HEK293 (cell line): ENCODE measurements around the gene LCN1.

Experiments
- CTCF ChIA-PET: fragments of 350-600 bp; formaldehyde crosslinking; extraction: SDS; loops from one replicate; lab custom pipeline; 2021; ENCODE audit warnings: antibody characterized with exemption; lab: Yijun Ruan, JAX
- POLR2A ChIA-PET: fragments of 300-600 bp; formaldehyde crosslinking; extraction: SDS; loops from one replicate; lab custom pipeline; 2020; ENCODE audit warnings: antibody characterized with exemption, inconsistent platforms; lab: Yijun Ruan, JAX
- H3K27ac ChIP-seq: fragments of 200-500 bp; sonication (Bioruptor generic); 2 replicates; pipeline ENCODE4 v1.5.1; 2014; ENCODE audit warnings: low read depth, low read length, control low read depth, inconsistent platforms; ENCODE audit errors: extremely low read depth
- H3K36me3 ChIP-seq, 2 experiments: fragments of 200-500 bp in 1 of 2; sonication (Bioruptor generic) in 1 of 2; 1 replicate in 1 of 2; 2 replicates in 1 of 2; pipeline ENCODE4 v1.5.1; 2014 to 2017; ENCODE audit warnings: inconsistent platforms in 2 of 2, low read length in 2 of 2; ENCODE audit not compliant: control insufficient read depth in 2 of 2, insufficient read depth in 1 of 2
- H3K4me1 ChIP-seq: fragments of 200-500 bp; sonication (Bioruptor generic); 2 replicates; pipeline ENCODE4 v1.5.1; 2014; ENCODE audit warnings: mild to moderate bottlenecking, low read length, inconsistent platforms; ENCODE audit not compliant: control insufficient read depth, insufficient read depth
- H3K4me3 ChIP-seq: 2 replicates; pipeline ENCODE4 v1.5.1; 2011; ENCODE audit warnings: low read depth, mild to moderate bottlenecking, control low read depth, low read length, moderate library complexity
- H3K9me3 ChIP-seq: fragments of 200-500 bp; sonication (Bioruptor generic); 2 replicates; pipeline ENCODE4 v1.5.1; 2014; ENCODE audit warnings: low read depth, low read length, inconsistent platforms; ENCODE audit not compliant: control insufficient read depth, insufficient read depth
- AEBP2 ChIP-seq: fragments of 450-650 bp; formaldehyde crosslinking; IDR thresholded peaks from 2 replicates; pipeline ENCODE4 v1.5.1; 2016; ENCODE audit warnings: missing biosample characterization, missing genetic modification characterization, borderline replicate concordance
- IKZF3 ChIP-seq: fragments of 450-650 bp; IDR thresholded peaks from 2 replicates; pipeline ENCODE4 v1.5.0; 2018; ENCODE audit warnings: missing biosample characterization, mild to moderate bottlenecking, missing genetic modification characterization, moderate library complexity
- KLF8 ChIP-seq: fragments of 450-650 bp; formaldehyde crosslinking; IDR thresholded peaks from 2 replicates; pipeline ENCODE4 v1.5.1; 2016; ENCODE audit warnings: missing biosample characterization, missing genetic modification characterization
- YY1 ChIP-seq: fragments of 450-650 bp; formaldehyde crosslinking; IDR thresholded peaks from 2 replicates; pipeline ENCODE4 v1.5.1; 2018; ENCODE audit warnings: missing biosample characterization, missing genetic modification characterization
- ZBTB26 ChIP-seq: fragments of 450-650 bp; formaldehyde crosslinking; optimal IDR thresholded peaks from 2 replicates; pipeline ENCODE3; 2016; ENCODE audit warnings: missing biosample characterization, mild to moderate bottlenecking, missing genetic modification characterization
- ZBTB48 ChIP-seq: fragments of 450-650 bp; formaldehyde crosslinking; IDR thresholded peaks from 2 replicates; pipeline ENCODE4 v1.5.1; 2016; ENCODE audit warnings: missing biosample characterization, missing genetic modification characterization
- ZFP3 ChIP-seq: fragments of 450-650 bp; formaldehyde crosslinking; IDR thresholded peaks from 2 replicates; pipeline ENCODE4 v1.5.1; 2016; ENCODE audit warnings: low read depth, missing biosample characterization, missing genetic modification characterization
- ZFP37 ChIP-seq: fragments of 450-650 bp; formaldehyde crosslinking; IDR thresholded peaks from 2 replicates; pipeline ENCODE4 v1.5.1; 2016; ENCODE audit warnings: missing biosample characterization, missing genetic modification characterization
- ZNF112 ChIP-seq: fragments of 450-650 bp; formaldehyde crosslinking; IDR thresholded peaks from 2 replicates; pipeline ENCODE4 v1.5.0; 2017; ENCODE audit warnings: missing biosample characterization, missing genetic modification characterization
- ZNF175 ChIP-seq: fragments of 450-650 bp; formaldehyde crosslinking; IDR thresholded peaks from 2 replicates; pipeline ENCODE4 v1.5.1; 2016; ENCODE audit warnings: missing biosample characterization, missing genetic modification characterization
- ZNF211 ChIP-seq: fragments of 450-650 bp; formaldehyde crosslinking; IDR thresholded peaks from 2 replicates; pipeline ENCODE4 v1.5.1; 2016; ENCODE audit warnings: low read depth, missing biosample characterization, missing genetic modification characterization
- ZNF214 ChIP-seq: fragments of 450-650 bp; formaldehyde crosslinking; IDR thresholded peaks from 2 replicates; pipeline ENCODE4 v1.5.1; 2017; ENCODE audit warnings: missing biosample characterization, mild to moderate bottlenecking, missing genetic modification characterization, borderline replicate concordance
- ZNF221 ChIP-seq: fragments of 450-650 bp; formaldehyde crosslinking; IDR thresholded peaks from 2 replicates; pipeline ENCODE4 v1.5.1; 2017; ENCODE audit warnings: missing biosample characterization, missing genetic modification characterization, borderline replicate concordance
- ZNF26 ChIP-seq: fragments of 450-650 bp; formaldehyde crosslinking; IDR thresholded peaks from 2 replicates; pipeline ENCODE4 v1.5.1; 2016; ENCODE audit warnings: missing biosample characterization, missing genetic modification characterization
- ZNF311 ChIP-seq: fragments of 450-650 bp; formaldehyde crosslinking; IDR thresholded peaks from 2 replicates; pipeline ENCODE4 v1.5.1; 2017; ENCODE audit warnings: missing biosample characterization, missing genetic modification characterization, borderline replicate concordance
- ZNF37A ChIP-seq: fragments of 450-650 bp; IDR thresholded peaks from 2 replicates; pipeline ENCODE4 v1.5.1; 2018; ENCODE audit warnings: missing biosample characterization, missing genetic modification characterization
- ZNF48 ChIP-seq: fragments of 450-650 bp; formaldehyde crosslinking; IDR thresholded peaks from 2 replicates; pipeline ENCODE4 v1.5.1; 2016; ENCODE audit warnings: missing biosample characterization, missing genetic modification characterization
- ZNF529 ChIP-seq: fragments of 450-650 bp; formaldehyde crosslinking; IDR thresholded peaks from 2 replicates; pipeline ENCODE4 v1.5.1; 2017; ENCODE audit warnings: missing genetic modification characterization, missing biosample characterization; ENCODE audit not compliant: insufficient replicate concordance
- ZNF530 ChIP-seq: fragments of 450-650 bp; formaldehyde crosslinking; IDR thresholded peaks from 2 replicates; pipeline ENCODE4 v1.5.1; 2016; ENCODE audit warnings: low read depth, missing biosample characterization, missing genetic modification characterization
- ZNF544 ChIP-seq: fragments of 450-650 bp; formaldehyde crosslinking; IDR thresholded peaks from 2 replicates; pipeline ENCODE4 v1.5.0; 2017; ENCODE audit warnings: missing biosample characterization, missing genetic modification characterization
- ZNF571 ChIP-seq: fragments of 450-650 bp; formaldehyde crosslinking; IDR thresholded peaks from 2 replicates; pipeline ENCODE4 v1.5.0; 2017; ENCODE audit warnings: missing biosample characterization, missing genetic modification characterization
- ZNF76 ChIP-seq: fragments of 450-650 bp; formaldehyde crosslinking; IDR thresholded peaks from 2 replicates; pipeline ENCODE4; 2016; ENCODE audit warnings: low read depth, missing biosample characterization, missing genetic modification characterization, borderline replicate concordance
- ZNF837 ChIP-seq: fragments of 450-650 bp; formaldehyde crosslinking; IDR thresholded peaks from 2 replicates; pipeline ENCODE4 v1.5.1; 2016; ENCODE audit warnings: missing biosample characterization, missing genetic modification characterization
- TF ChIP-seq, protein P1 (sequence below): fragments of 450-650 bp; formaldehyde crosslinking; IDR thresholded peaks from 2 replicates; pipeline ENCODE4 v1.5.1; 2016; ENCODE audit warnings: missing biosample characterization, missing genetic modification characterization

LCN1 gene

DNA sequence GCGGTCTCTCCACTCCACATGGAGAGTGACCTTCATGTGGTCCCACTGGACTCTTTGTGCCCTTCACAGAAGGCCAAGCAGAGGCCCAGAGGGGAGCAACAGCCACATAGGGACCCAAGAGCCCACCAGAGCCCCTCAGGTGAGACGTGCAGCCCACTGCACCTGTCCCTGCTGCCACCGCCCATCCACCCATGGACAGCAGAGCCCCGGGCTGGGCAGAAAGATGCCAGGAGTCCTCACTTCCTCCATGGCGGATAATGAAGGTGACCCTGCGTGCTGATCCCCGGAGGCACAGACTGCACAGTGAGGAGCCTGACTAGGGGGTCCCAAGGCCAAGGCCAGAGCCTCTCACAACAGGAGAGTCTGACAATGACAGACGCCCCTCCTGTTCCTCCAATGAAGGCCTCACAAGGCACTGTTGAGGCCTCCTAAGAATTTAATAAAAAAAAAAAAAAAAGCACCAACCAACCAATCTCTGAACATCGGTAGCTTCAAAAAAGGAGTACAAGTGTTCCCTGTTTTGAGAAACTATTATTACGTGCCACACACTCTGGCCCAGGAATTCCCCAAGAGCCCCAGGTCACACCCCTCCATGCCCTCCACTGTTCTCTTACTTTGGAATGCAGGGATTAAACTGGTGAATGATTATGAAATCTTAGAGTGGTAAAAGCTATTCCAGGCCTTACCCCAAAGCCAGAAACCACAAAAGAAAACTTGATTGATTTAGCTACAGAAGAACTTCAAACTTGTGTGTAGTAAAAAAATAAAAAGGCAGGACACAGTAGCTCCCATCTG lies 44.5 kb upstream of the LCN1 start:
- Histone ChIP-seq H3K4me1 (no peaks in the 10 kb centered on the region), H3K36me3 (peaks cover 0 to 3% of the 10 kb centered on the region in 2 experiments; a peak in 1 of 3 replicates)
- POLR2A ChIA-PET: no interaction called here

DNA sequence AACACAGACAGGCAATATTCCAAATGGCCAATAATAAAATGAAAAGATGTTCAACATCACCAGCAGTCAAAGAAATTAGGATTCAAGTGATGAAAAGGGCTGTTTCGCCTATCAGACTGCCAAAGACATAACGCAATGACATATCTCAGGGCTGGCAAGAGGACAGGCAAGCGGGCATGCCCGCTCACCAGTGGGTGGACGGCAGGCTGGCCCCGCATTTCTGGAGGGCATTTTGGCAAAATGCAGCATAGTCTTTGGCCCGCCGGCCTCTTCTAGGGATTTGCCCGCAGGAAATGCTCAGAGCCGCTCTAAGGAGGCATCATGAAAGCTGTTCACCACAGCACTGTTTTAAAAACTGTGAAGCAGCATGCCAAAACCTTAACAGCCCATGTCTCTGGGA lies 43.0 kb upstream of the LCN1 start:
- no peak for TF ChIP-seq ZNF26
- Histone ChIP-seq H3K9me3 (no peaks in the 10 kb centered on the region), H3K4me3 (no peak overlapping the region), H3K27ac (no peak overlapping the region), H3K4me1 (no peaks in the 10 kb centered on the region), H3K36me3 (peaks cover 0 to 10% of the 10 kb centered on the region in 2 experiments; a peak in 2 of 3 replicates)
- CTCF ChIA-PET: interaction anchor here (0.6 to 1.3 kb wide), 5 partner anchors 26 to 142 kb away, joined by 3 to 5 read pairs (median 3); no protein-coding TSS in a partner anchor
- POLR2A ChIA-PET: no interaction called here

More for the DNA sequence above, 44.5 kb upstream of the LCN1 start:
- CTCF ChIA-PET: interaction anchor here (0.6 to 1.9 kb wide), 5 partner anchors 14 to 65 kb away, joined by 3 to 6 read pairs (median 4); no protein-coding TSS in a partner anchor
- TF ChIP-seq ZNF311: no peak
- no peak for TF ChIP-seq ZNF175 (tag by site-specific recombination)
- TF ChIP-seq ZFP37: no peak
- TF ChIP-seq ZFP3 (tag by site-specific recombination): no peak
- no peak for TF ChIP-seq ZNF112
- TF ChIP-seq ZNF214 (tag by site-specific recombination): no peak
- TF ChIP-seq ZNF37A (tag by site-specific recombination): no peak
- TF ChIP-seq ZNF48: no peak
- H3K4me3 ChIP-seq: no peak overlapping the region
- H3K9me3 ChIP-seq: no peaks in the 10 kb centered on the region
- H3K27ac ChIP-seq: no peak overlapping the region

GRCh38 chr9:135478829-135479468 lies 42.3 kb upstream of the LCN1 start:
- CTCF ChIA-PET: interaction anchor here (0.7 to 1.3 kb wide), 2 partner anchors 25 to 37 kb away, joined by 3 to 5 read pairs; no protein-coding TSS in a partner anchor
- H3K36me3 ChIP-seq: peaks cover 4 to 18% of the 10 kb centered on the region in 2 experiments; a peak in 2 of 3 replicates
- H3K4me1 ChIP-seq: no peaks in the 10 kb centered on the region
- no peaks in the 10 kb centered on the region for H3K9me3 ChIP-seq
- peak overlapping the region; percentile 92 for H3K4me3 ChIP-seq
- POLR2A ChIA-PET: no interaction called here
- peak overlapping the region; percentile 52; the same call in 1 of the 2 replicates for H3K27ac ChIP-seq
- no peak for TF ChIP-seq ZNF211
- no peak for TF ChIP-seq AEBP2 (tag by site-specific recombination)
- no peak for TF ChIP-seq IKZF3 (tag by site-specific recombination)
- TF ChIP-seq ZBTB26 (tag by site-specific recombination): peak; percentile 47
- TF ChIP-seq KLF8: 0 out of 2 replicates have a peak, but pooled peaks have one; percentile 40
- peak; percentile 24; the same call in 1 of the 2 replicates for TF ChIP-seq ZBTB48 (tag by site-specific recombination)
- TF ChIP-seq, protein P1, sequence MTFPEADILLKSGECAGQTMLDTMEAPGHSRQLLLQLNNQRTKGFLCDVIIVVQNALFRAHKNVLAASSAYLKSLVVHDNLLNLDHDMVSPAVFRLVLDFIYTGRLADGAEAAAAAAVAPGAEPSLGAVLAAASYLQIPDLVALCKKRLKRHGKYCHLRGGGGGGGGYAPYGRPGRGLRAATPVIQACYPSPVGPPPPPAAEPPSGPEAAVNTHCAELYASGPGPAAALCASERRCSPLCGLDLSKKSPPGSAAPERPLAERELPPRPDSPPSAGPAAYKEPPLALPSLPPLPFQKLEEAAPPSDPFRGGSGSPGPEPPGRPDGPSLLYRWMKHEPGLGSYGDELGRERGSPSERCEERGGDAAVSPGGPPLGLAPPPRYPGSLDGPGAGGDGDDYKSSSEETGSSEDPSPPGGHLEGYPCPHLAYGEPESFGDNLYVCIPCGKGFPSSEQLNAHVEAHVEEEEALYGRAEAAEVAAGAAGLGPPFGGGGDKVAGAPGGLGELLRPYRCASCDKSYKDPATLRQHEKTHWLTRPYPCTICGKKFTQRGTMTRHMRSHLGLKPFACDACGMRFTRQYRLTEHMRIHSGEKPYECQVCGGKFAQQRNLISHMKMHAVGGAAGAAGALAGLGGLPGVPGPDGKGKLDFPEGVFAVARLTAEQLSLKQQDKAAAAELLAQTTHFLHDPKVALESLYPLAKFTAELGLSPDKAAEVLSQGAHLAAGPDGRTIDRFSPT (tag by site-specific recombination): no peak
- TF ChIP-seq ZNF837 (tag by site-specific recombination): no peak
- TF ChIP-seq ZNF529 (tag by site-specific recombination): no peak
- no peak for TF ChIP-seq ZNF571 (tag by site-specific recombination)
- TF ChIP-seq ZNF544: no peak
- TF ChIP-seq ZNF76: no peak
- TF ChIP-seq ZNF530 (tag by site-specific recombination): no peak
- no peak for TF ChIP-seq ZNF221 (tag by site-specific recombination)
- no peak for TF ChIP-seq YY1 (tag by site-specific recombination)
